PC-3 (cell line): ENCODE data around the gene TNFRSF4.

Source experiments
- EZH2 ChIP-seq: fragments of 300-600 bp; sonication (generic); IDR thresholded peaks from one replicate; pipeline ENCODE4 v1.6.1; 2017; ENCODE audit warnings: antibody characterized with exemption, mild to moderate bottlenecking, low read length; ENCODE audit not compliant: unreplicated experiment
- EZH2phosphoT487 ChIP-seq: fragments of 300-600 bp; sonication (generic); IDR thresholded peaks from 2 replicates; pipeline ENCODE4 v1.6.1; 2018; ENCODE audit warnings: mild to moderate bottlenecking, antibody characterized with exemption, low read length, borderline replicate concordance
- TF ChIP-seq, protein P1 (sequence below): fragments of 300-600 bp; sonication (generic); conservative IDR thresholded peaks from 2 replicates; pipeline ENCODE4 v1.5.1; 2017; ENCODE audit warnings: antibody characterized with exemption, low read depth, mild to moderate bottlenecking, low read length

DNA sequence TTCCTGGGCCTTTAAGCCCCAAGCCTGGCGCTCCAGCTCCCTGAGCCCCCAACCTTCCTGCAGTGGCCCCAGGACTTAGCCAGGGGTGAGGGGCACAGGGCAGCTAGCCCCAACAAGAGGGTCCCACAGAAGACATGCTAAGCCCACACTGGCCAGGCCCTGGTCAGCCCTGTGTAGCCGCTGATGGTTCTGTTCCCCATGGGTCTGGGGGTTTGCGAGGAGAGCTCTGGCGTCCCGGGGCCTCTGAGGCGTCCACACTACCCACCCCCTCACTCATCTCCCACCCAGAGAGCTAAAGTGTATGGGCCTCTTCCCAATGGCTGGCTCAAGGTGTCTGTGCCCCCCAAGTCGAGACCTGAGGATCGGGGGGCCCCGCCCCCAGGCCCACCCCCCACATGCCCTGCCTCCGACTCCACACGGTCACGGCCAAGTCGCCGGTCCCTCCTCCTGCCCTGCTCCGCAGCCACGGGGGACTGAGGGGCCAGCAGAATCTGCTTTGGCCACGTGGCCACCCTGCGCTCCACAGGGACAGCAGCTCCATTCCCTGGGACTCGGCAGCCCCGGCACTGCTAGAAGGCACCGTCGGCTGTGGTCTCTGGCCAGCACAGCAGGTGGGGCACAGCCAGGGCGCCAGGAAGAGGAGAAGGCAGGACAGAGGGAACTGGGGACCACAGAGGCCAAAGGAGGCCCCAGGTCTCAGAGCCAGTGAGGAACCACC is 15.4 kb downstream of the TNFRSF4 start:
- TF ChIP-seq EZH2 (no peak), EZH2phosphoT487 (no peak)
- TF ChIP-seq, protein P1, sequence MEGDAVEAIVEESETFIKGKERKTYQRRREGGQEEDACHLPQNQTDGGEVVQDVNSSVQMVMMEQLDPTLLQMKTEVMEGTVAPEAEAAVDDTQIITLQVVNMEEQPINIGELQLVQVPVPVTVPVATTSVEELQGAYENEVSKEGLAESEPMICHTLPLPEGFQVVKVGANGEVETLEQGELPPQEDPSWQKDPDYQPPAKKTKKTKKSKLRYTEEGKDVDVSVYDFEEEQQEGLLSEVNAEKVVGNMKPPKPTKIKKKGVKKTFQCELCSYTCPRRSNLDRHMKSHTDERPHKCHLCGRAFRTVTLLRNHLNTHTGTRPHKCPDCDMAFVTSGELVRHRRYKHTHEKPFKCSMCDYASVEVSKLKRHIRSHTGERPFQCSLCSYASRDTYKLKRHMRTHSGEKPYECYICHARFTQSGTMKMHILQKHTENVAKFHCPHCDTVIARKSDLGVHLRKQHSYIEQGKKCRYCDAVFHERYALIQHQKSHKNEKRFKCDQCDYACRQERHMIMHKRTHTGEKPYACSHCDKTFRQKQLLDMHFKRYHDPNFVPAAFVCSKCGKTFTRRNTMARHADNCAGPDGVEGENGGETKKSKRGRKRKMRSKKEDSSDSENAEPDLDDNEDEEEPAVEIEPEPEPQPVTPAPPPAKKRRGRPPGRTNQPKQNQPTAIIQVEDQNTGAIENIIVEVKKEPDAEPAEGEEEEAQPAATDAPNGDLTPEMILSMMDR: no peak
